HG02678 (cell line): ENCODE results near the gene DVL2.
"Not testable (repeated sequence)": the region's sequence is repeated elsewhere in the genome, so short reads cannot be mapped to it uniquely, and the experiment has no call there.

Experiments
- ATAC-seq: cut with Tn5 transposase; IDR thresholded peaks from one replicate; pipeline ENCODE4 v1.9.1; 2021; ENCODE audit warnings: mild to moderate bottlenecking, moderate library complexity; ENCODE audit not compliant: unreplicated experiment

The DVL2 gene

GRCh38 chr17:7256766-7257456, 22.6 kb upstream of the DVL2 start:
- ATAC-seq, result no peak

- no peak for ATAC-seq
Observed at GRCh38 chr17:7254511-7254910, 20.2 kb upstream of the DVL2 start.

DNA sequence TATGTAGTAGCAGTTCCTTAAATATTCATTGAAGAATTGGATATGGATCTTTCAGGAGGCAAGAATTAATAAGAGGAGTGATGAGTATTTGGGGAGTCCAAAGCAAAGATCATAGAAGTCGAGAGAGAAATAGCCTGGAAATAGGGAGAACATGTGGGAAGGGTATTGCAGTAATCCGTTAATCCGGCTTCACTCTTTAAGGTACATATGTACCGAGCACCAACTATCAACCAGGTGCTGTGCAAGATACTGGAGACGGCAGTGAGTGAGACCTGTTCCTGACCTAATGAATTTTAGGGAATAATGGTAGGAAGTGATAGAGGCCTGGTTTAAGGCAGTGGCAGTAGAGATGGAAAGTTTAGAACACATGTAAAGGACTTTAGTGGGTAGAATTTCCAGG, 18.8 kb upstream of the DVL2 start:
- ATAC-seq, result no peak

GRCh38 chr17:7252176-7253043, 18.1 kb upstream of the DVL2 start, which contains the start of gene ELP5:
Gene ELP5, plus strand, starts transcription at chr17:7252215. Its CDS starts 336 bp downstream, at chr17:7252551.
- ATAC-seq, result peak; percentile 50

DNA sequence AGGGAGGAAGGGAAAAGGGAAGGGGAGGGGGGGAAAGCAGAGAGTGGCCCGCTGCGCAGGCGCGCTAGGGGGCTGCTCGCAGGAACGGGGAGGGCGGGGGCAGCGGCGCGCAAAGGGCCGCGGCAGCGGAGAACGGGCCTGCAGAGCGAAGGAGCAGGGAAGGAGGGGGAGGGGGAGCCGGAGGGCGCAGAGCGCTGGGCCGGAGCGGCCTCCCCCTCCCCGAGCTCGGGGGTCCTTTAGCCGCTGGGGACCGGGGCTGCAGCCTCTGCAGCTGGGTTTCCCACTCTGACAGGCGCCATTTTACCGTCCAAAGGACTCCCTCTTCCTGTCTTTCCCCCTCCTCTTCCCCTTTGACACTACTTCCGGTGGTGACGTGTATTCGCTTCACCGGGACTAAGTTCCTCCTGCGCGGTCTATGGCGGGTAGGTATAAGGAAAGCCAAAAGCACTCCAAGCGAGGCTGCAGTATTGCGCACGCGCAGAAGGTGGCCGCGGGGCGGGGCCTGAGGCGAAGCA, 17.4 kb upstream of the DVL2 start, which contains the start of gene CTDNEP1:
Gene CTDNEP1 (minus strand): TSS at position 74 of the 515 bp plus-strand sequence. CDS start 438 bp downstream, outside the sequence.
- peak; percentile 81 for ATAC-seq

DNA sequence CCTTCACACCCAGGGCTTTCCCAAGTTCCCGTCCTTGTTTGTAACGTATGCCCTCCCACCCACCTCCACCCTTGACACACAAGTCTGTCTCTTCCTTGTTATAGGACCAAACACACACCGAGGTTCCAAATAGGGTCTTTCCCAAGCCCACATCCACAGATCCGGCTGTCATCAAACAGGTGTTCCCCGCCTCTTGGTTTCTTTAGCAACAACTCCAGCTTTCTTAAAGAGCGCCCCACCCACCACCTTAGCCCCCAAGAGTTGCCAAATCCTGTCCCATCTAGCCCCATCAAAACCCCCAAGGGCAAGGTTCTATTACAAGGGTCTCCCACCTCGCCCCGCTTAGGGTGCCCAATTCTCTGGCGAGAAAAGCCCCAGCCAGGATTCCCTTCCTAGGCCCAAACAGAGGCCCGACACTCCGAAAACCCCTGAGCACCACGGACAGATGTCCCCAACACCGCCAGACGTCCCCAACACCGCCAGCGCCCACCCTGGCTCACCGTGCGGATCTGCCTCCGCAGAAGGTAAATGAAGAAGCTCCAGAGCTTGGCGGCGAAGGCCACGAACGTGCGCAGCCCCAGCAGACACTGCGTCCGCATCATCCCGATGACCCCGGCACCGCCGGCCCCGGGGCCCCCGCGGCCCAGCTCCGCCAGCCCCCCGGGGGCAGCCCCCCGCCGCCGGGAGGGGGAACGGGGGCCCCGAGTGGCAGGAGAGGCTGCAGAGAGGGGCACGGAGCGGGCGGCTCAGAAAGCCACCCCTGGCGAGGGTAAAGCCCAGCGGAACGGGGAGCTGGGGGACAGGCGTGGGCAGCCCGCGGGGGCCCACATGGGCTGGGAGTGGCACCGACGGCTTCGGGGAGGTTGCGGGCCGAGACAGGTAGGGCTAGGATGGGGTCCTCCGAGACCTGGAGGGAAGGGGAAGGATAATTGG, 16.6 kb upstream of the DVL2 start:
- no peak for ATAC-seq

GRCh38 chr17:7249830-7250229, 15.5 kb upstream of the DVL2 start:
- no peak for ATAC-seq

- ATAC-seq, result no peak
Observed at GRCh38 chr17:7249214-7249613, 14.9 kb upstream of the DVL2 start.

DNA sequence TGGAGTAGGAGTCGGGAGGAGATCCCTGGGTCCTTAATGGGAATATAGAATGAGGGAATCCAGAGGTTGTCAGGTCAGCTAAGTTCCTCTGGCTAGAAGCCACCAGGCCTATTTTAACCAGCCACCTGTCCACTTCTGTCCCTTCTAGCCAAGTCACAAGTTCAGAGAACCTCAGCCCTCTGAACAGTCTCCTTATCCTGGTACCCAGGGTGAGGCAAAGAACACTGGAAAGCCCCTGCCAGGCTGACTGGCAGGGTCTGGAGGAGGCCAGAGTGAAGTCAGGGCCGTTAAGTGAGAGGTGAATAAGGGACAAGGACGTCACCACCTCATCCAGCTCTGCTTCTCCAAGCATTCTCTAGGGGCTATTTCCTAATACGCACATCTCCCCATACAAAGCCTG, 14.5 kb upstream of the DVL2 start:
- ATAC-seq, result no peak

DNA sequence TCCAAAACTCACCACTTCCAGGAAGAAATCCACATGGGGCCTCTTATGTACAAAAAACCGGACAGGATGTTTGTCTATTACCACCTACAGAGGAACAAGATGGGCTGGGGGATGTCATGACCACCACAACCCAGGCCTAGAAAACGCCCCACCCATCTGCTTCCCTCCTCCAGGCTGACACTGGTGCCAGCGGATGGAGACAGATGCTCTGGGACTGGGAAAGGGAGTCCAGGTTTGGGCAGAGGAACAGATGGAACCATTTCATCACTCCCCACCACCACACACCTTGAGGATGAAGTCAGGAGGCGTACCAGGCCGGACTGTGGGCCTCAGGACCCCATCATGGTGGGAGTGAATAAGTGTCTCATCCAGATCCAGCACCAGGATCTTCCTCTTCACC, 12.5 kb upstream of the DVL2 start:
- ATAC-seq, result no peak

GRCh38 chr17:7243838-7244237, 9.5 kb upstream of the DVL2 start:
- ATAC-seq, result not testable (repeated sequence)

DNA sequence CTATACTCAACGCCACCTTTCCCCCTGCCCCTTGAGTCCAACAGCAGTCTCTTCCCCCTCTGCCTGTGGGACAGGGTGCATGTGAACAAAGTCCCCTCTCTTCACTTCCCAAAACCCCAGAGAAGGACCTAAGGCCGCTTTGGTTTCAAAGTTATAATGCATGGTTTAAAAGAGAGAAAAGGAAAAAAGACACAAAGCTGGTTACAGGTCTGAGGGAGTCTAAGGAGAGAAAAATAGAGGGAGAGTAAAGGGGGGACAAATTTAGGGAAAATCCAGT, 9.1 kb upstream of the DVL2 start:
- ATAC-seq, result no peak

DNA sequence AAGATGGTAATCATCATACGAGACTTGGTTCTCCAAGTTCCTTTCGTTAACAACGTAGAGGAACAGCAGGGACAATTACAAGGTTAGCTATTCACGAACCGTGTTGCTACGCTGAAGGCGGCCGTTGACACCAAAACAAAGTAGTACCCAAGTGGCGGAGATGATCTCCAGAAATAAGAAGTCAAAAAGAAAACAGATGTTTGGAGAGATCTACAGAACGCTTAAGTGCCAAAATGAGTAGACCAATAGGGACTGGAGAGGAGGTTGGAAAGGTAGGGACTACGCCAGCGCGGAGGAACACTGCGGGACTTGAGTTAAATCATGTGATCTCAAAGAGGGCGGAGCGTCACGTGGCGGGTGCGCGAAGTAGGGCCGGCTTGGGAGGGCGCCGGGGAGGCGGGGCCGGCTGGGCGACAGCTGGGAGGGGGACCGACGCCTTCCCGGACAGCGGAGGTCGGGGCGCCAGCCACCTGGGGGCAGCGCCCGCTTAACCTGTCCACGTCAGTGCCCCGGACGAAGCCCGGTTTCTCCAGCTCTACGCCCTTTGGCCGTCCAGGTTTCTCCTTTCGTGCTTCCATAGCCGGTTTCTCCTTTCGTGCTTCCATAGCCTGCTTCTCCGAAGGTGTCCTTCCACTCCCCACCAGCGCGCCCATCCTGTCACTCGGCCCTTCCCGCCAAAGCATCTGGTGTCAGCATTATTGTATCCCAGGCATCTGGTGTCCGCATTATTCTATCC, 8.6 kb upstream of the DVL2 start:
- ATAC-seq, result peak; percentile 45

DNA sequence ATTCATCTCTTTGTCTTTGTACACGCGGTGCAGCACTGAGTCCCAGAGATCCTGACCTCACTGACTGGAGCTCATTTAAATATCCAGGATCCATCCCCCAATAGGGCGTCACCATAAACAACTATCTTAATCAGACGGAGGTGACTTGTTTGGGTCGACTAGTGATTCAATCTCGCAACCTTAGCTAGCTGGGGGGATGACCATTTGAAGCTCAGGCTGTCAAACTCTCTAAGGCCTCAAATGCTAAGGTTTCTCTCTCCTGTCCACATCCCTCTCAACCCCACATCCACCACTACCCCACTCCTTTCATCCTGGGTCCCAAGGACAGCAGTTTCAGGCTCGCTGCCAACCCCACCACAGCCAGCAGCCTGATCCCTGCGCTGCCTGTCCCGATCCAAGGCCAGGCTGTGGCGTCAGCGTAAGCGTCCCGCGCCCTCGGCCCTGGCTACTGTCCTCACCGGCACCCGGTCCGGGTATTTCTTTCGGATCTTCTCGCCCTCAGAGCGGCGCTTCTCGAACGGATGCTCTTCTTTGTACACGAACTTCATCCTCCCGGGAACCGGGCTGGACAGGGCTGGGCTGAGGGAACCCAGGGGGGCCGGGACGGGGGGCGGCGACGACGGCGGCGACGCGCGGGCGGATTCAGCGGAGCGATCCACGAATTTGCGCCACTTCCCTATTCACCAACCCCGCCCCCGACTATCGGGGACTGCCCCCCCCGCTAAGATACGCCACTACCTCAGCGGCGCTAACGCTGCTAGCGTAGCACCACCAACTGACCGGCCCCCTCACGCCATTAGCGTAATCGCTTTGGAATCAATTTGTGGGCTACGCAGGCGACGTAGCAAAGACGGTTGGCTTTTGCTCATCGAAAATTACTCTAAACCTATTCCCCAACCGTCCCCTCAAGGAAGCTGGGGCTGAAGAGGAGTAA, 7.7 kb upstream of the DVL2 start, which contains the start of gene GABARAP:
Gene GABARAP (minus strand): TSS at position 667 of the 934 bp plus-strand sequence. CDS start 119 bp downstream, at position 548.
- ATAC-seq, result peak; percentile 34

GRCh38 chr17:7241090-7241733, 6.9 kb upstream of the DVL2 start:
- no peak for ATAC-seq

GRCh38 chr17:7240375-7240774, 6.1 kb upstream of the DVL2 start:
- no peak for ATAC-seq

GRCh38 chr17:7239091-7240027, 5.0 kb upstream of the DVL2 start, which contains the start of gene PHF23:
Gene PHF23, minus strand, starts transcription at chr17:7239457. Its CDS starts 178 bp downstream, at chr17:7239279.
- ATAC-seq, result peak; percentile 59
